ENCODE data around the gene ARL6IP4. TPM values are rescaled to one million over a fixed set of nuclear protein-coding genes. Genes with fewer than 3 reads are reported as not detected.

The ARL6IP4 gene
- total RNA-seq, 1 donor, result 110 TPM

- H3K4me3 ChIP-seq (ENCODE audit: low read depth, low read length), result no peak overlapping the region
- DNase-seq (ENCODE audit: low read depth), result no peak
- no peak for TF ChIP-seq CTCF (IDR thresholded peaks at IDR 0.05; ENCODE audit: insufficient read depth, low read length)
These were observed 7.6 kb downstream of the ARL6IP4 start for GRCh38 chr12:122988036-122988435.

- no peak for DNase-seq (ENCODE audit: low read depth)
- TF ChIP-seq CTCF (IDR thresholded peaks at IDR 0.05; ENCODE audit: insufficient read depth, low read length), result no peak
These were observed 8.2 kb downstream of the ARL6IP4 start for GRCh38 chr12:122988612-122989212.

GRCh38 chr12:122989225-122989839, 8.9 kb downstream of the ARL6IP4 start:
- no peak overlapping the region for H3K4me3 ChIP-seq (ENCODE audit: low read depth, low read length)
- TF ChIP-seq CTCF (IDR thresholded peaks at IDR 0.05; ENCODE audit: insufficient read depth, low read length), result no peak
- DNase-seq (ENCODE audit: low read depth), result no peak

More at GRCh38 chr12:122988612-122989212, 8.2 kb downstream of the ARL6IP4 start:
- H3K4me3 ChIP-seq (ENCODE audit: low read depth, low read length), result no peak overlapping the region

GRCh38 chr12:122989874-122990419, 9.5 kb downstream of the ARL6IP4 start:
- no peak for DNase-seq (ENCODE audit: low read depth)
- no peak for TF ChIP-seq CTCF (IDR thresholded peaks at IDR 0.05; ENCODE audit: insufficient read depth, low read length)
- no peak overlapping the region for H3K4me3 ChIP-seq (ENCODE audit: low read depth, low read length)

- DNase-seq (ENCODE audit: low read depth), result no peak
- TF ChIP-seq CTCF (IDR thresholded peaks at IDR 0.05; ENCODE audit: insufficient read depth, low read length), result no peak
- H3K4me3 ChIP-seq (ENCODE audit: low read depth, low read length), result no peak overlapping the region
These were observed 10.1 kb downstream of the ARL6IP4 start for GRCh38 chr12:122990561-122990960.

- DNase-seq (ENCODE audit: low read depth), result no peak
- TF ChIP-seq CTCF (IDR thresholded peaks at IDR 0.05; ENCODE audit: insufficient read depth, low read length), result no peak
- no peak overlapping the region for H3K4me3 ChIP-seq (ENCODE audit: low read depth, low read length)
These were observed 10.6 kb downstream of the ARL6IP4 start for GRCh38 chr12:122990961-122991622.
